ENCODE measurements around the gene RFK.

DNA sequence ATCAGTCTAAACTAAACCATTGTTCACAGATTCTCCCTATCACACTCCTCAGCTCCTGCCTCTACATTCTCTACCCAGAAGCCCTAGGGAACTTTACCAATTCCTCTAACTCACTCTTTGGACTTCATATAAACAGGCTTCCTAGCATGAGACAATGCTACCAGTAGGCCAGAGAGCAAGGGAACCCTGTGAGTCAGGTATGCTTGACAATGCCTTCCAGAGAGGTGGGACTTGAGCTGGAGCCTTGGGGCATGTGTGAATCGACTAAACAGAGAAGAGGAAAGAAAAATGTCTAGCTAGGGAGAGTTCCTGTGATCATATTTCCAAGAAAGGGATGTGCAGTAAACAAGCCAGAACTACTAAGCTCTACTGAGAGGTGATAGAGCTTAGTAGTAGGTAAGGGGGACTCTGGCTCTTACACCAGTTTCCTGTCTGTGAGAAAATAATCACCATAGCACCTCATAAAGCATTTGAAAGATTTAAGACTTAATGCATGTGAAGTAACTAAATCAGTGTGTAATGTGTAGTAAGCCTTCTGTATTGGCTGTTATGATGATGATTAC, 6.4 kb upstream of the RFK start:
- TF ChIP-seq, protein P1, sequence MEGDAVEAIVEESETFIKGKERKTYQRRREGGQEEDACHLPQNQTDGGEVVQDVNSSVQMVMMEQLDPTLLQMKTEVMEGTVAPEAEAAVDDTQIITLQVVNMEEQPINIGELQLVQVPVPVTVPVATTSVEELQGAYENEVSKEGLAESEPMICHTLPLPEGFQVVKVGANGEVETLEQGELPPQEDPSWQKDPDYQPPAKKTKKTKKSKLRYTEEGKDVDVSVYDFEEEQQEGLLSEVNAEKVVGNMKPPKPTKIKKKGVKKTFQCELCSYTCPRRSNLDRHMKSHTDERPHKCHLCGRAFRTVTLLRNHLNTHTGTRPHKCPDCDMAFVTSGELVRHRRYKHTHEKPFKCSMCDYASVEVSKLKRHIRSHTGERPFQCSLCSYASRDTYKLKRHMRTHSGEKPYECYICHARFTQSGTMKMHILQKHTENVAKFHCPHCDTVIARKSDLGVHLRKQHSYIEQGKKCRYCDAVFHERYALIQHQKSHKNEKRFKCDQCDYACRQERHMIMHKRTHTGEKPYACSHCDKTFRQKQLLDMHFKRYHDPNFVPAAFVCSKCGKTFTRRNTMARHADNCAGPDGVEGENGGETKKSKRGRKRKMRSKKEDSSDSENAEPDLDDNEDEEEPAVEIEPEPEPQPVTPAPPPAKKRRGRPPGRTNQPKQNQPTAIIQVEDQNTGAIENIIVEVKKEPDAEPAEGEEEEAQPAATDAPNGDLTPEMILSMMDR (IDR thresholded peaks at IDR 0.05) = no peak
- no peak for TF ChIP-seq POLR2A (IDR thresholded peaks at IDR 0.05)

Measured in thyroid gland (tissue), 4 donors.